Neuron (in vitro differentiated cells): ENCODE measurements around the gene CARD18.

Experiments
- H2AFZ ChIP-seq: one replicate; pipeline ENCODE4 v1.6.1; 2013; ENCODE audit warnings: low read depth, mild to moderate bottlenecking, inconsistent platforms, low read length, moderate library complexity
- H3K27me3 ChIP-seq: one replicate; pipeline ENCODE4 v1.6.1; 2013; ENCODE audit warnings: low read length; ENCODE audit not compliant: insufficient read depth
- H3K36me3 ChIP-seq: one replicate; pipeline ENCODE4 v1.6.1; 2013; ENCODE audit warnings: low read length; ENCODE audit not compliant: insufficient read depth
- H3K4me1 ChIP-seq: one replicate; pipeline ENCODE4 v1.6.1; 2013; ENCODE audit warnings: low read length; ENCODE audit not compliant: insufficient read depth
- H3K4me3 ChIP-seq: 2 replicates; pipeline ENCODE4 v1.5.1; 2013; ENCODE audit warnings: mild to moderate bottlenecking, low read length, moderate library complexity
- H3K9me3 ChIP-seq: one replicate; pipeline ENCODE4 v1.6.1; 2013; ENCODE audit warnings: low read length

CARD18 gene, protein sequence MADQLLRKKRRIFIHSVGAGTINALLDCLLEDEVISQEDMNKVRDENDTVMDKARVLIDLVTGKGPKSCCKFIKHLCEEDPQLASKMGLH

DNA sequence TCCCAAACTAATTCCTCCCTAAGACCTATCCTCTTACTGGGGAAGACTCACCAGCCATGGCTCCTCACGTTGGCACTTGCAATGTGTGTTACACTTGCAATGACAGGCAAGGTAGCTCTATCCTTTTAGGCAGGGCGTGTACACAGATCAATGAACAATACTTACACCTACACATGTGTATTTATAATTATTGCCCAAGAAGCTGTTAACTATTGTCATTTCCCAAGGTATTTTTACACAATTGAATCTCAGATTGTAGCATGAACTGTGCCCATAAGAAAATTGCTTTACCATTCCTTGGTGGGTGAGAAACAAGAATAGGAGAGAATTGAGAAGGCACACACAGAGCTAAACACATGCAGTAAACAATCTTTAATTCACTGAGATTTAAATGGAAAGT lies at the start of gene CARD18:
Gene CARD18 (minus strand): TSS at position 101 of the 400 bp plus-strand sequence. CDS start 43 bp downstream, at position 58.
- no peak within 1 kb of the TSS for H2AFZ ChIP-seq

DNA sequence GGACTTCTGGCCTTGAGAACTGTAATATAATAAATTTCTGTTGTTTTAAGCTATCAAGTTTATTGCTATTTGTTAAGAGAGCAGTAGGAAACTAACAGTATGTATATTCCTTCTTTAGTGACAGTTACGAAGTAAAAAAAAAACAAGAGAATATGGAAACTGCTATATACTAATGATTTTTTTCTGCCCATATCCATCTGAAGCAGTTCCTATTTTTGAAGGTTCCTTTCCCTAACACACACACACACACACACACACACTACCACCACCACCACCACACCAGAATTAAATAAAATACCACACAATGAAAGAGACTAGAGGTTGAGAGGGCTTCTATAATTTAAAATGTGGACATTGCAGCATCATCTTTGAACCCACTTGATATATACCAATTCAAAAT lies 44.4 kb upstream of the CARD18 start:
- no peaks in the 10 kb centered on the region for H3K4me1 ChIP-seq
- no peak overlapping the region for H3K4me3 ChIP-seq
- no peaks in the 10 kb centered on the region for H3K27me3 ChIP-seq
- H3K36me3 ChIP-seq, result no peaks in the 10 kb centered on the region
- H3K9me3 ChIP-seq, result no peaks in the 10 kb centered on the region
- no peak overlapping the region for H2AFZ ChIP-seq

More for the DNA sequence above, at the start of gene CARD18:
- Histone ChIP-seq H3K9me3 (no peaks in the 10 kb centered on the region), H3K36me3 (no peaks in the 10 kb centered on the region), H3K4me3 (no peak within 1 kb of the TSS), H3K27me3 (no peaks in the 10 kb centered on the region), H3K4me1 (no peaks in the 10 kb centered on the region)

DNA sequence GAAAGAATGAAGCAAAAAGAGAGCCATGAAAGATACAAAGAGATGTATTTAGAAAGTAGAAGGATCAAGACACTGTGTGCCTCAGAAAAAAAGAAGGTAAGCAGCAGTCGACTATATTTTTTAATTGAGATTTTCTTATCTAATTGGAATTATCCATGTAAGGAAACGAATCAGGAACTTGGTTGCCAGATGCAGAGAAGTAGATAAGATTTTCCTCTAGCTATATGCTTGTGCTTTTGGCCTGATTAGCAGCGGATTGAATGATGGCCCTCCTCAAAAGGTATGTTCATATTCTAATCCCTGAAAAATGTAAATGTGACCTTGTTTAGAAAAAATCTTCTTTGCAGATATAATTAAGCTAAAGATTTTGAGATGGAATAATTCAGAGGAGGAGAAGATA lies 43.9 kb upstream of the CARD18 start:
- Histone ChIP-seq H3K36me3 (no peaks in the 10 kb centered on the region), H3K9me3 (no peaks in the 10 kb centered on the region), H3K4me3 (no peak overlapping the region), H3K4me1 (no peaks in the 10 kb centered on the region), H3K27me3 (no peaks in the 10 kb centered on the region), H2AFZ (no peak overlapping the region)

DNA sequence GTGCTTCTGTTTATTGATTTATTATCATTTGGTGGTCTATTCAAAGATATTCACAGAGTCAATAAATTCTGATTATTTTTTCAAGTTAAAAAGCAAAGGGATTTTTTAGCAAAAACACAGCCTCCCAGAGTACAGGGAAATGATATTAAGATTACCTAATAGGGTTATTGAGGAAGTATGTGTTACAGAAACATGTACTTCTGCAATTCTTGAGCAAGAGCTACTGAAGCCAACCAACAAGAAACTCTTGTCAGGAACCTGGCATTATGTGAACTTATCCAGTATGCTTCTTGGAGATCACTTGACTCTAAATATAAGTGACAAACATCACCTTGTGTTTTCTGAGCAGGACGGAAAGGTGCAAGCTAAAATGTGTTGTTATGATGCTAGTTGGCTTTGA lies 42.0 kb upstream of the CARD18 start:
- no peaks in the 10 kb centered on the region for H3K9me3 ChIP-seq
- no peaks in the 10 kb centered on the region for H3K4me1 ChIP-seq
- H2AFZ ChIP-seq, result no peak overlapping the region

DNA sequence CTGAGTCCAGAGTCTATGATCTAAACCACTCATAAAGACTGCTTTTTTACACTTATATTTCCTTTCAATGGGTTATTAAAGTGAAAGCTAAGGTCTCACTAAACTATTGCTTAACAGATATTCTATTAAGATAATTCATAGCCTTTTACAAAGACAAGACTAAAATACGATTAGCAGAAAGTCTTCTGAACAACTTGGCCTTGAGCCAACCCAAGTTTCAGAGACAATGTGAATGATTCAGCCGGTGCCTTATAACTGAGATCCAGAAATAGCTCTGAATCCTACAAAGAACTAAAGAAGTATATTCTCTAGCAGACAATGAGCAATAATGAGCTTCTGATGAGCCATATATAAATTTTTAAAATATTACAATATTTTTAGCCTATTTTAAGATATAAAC lies 41.5 kb upstream of the CARD18 start:
- Histone ChIP-seq H3K4me3 (no peak overlapping the region), H3K36me3 (no peaks in the 10 kb centered on the region), H2AFZ (no peak overlapping the region), H3K4me1 (no peaks in the 10 kb centered on the region), H3K9me3 (no peaks in the 10 kb centered on the region), H3K27me3 (no peaks in the 10 kb centered on the region)

More for the DNA sequence above, 42.0 kb upstream of the CARD18 start:
- no peaks in the 10 kb centered on the region for H3K36me3 ChIP-seq
- no peaks in the 10 kb centered on the region for H3K27me3 ChIP-seq
- H3K4me3 ChIP-seq, result no peak overlapping the region

DNA sequence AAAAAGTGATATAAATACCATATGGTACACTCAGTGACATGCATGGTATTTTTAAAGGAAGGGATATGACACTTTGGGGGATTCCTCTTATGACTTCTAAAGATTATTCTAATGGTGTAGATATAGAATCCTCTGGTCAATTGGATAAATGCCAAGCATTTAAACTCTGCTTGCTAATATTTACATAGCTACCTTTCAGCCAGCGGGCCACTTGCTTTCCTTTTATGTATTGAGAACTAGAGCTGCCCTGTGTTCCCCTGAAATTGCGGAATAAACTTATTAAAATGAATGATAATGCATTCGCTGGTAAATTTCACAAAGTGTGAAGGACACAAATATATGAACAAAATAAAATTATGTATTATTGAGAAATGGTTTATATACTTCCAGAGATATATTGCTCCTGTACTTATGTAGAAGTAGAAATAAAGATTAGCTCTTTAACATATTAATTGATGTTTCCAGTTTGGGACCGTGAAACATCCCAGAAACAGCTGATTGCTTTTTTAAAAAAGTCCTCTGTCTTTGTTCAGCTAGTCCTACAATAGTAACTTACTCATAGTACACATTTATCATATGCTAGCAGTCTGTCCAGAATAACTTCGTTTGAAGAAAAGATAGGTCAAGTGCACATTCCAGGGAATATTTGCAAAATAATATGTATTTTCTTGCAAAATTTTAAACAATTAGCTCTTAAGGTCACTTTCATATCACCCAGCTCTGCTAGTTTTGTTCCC lies 40.1 kb upstream of the CARD18 start:
- Histone ChIP-seq H3K4me1 (no peaks in the 10 kb centered on the region), H3K36me3 (no peaks in the 10 kb centered on the region), H2AFZ (no peak overlapping the region), H3K9me3 (no peaks in the 10 kb centered on the region), H3K4me3 (no peak overlapping the region), H3K27me3 (no peaks in the 10 kb centered on the region)

DNA sequence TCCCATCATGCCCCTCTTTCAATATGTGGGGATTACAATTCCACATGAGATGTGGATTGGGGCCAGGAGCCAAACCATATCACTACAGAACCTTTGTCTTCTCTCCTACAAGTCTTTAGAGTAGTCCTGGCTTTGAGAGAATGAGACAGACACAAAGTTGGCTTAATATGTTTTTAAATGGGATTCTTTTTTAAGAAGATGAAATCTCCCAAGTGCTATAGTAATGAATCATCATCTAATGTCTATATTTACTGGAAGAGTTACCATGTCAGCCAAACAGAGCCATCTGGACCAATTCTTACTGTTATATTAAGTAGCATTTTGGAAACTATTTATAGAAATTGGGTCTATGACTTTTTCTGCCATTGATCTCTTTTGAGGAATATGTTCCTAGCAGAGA lies 38.1 kb upstream of the CARD18 start:
- no peaks in the 10 kb centered on the region for H3K4me1 ChIP-seq
- H2AFZ ChIP-seq, result no peak overlapping the region
- H3K9me3 ChIP-seq, result no peaks in the 10 kb centered on the region
- H3K36me3 ChIP-seq, result no peaks in the 10 kb centered on the region
- no peaks in the 10 kb centered on the region for H3K27me3 ChIP-seq
- no peak overlapping the region for H3K4me3 ChIP-seq

DNA sequence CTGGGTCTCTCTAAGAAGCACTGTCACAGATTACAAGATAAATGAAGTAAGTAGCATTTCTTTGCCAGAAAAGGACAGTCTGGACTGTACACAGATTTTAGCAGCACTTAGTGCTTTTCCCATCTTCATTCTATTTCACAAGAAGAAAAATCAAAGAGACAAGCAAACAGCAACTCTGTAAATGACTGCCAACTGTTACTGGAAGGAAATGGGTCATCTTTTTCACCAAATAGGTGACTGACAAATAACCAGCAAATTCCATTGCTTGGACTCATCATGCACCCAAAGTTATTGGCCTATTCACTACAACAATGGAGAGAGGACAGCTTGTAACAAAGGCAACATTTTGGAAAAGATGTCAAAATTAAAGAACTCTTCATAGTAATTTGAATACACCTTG lies 28.9 kb upstream of the CARD18 start:
- Histone ChIP-seq H3K4me3 (no peak overlapping the region), H3K27me3 (no peaks in the 10 kb centered on the region), H3K36me3 (no peaks in the 10 kb centered on the region)

DNA sequence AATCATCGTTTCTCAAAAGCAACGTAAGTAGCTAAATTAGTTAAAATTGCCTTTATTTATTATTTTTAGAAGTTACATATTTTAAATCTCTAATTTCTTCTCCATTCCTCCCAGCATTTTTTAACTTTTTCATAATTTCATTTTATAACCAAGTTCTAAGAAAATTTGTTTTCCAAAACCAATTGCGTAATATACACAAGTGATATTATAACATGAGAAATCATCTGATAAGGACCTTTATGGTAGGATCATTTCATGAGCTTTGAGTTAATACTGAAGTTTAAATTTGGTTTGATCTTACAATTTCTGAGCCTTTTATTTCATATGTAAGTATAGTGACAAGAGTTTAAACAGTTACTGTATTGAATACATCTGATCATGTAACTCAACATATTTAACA lies 27.7 kb upstream of the CARD18 start:
- H3K4me3 ChIP-seq, result no peak overlapping the region
- H3K27me3 ChIP-seq, result no peaks in the 10 kb centered on the region
- no peaks in the 10 kb centered on the region for H3K4me1 ChIP-seq
- no peaks in the 10 kb centered on the region for H3K9me3 ChIP-seq
- H3K36me3 ChIP-seq, result no peaks in the 10 kb centered on the region
- H2AFZ ChIP-seq, result no peak overlapping the region

More for the DNA sequence above, 28.9 kb upstream of the CARD18 start:
- no peaks in the 10 kb centered on the region for H3K9me3 ChIP-seq
- no peak overlapping the region for H2AFZ ChIP-seq
- H3K4me1 ChIP-seq, result no peaks in the 10 kb centered on the region

DNA sequence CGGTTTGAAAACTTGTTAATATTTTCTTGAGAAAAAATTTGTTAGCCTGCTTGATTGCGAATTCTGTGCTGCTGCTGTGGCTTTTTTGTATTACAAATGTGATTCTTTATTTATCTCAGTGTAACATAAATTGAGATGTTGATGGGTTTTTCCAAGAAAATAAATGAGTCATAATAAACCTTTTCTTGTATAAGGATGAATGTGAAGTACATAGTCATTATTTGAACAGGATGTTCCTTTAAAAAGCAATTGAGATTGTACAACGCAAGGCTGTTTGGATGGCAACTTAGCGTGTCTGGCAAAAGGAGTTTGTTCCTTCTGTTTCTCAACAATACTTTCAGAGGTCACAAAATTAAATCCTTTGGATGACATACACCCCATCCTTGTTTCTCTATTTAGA lies 24.6 kb upstream of the CARD18 start:
- Histone ChIP-seq H3K4me3 (no peak overlapping the region), H3K9me3 (no peaks in the 10 kb centered on the region), H3K36me3 (no peaks in the 10 kb centered on the region), H2AFZ (no peak overlapping the region), H3K4me1 (no peaks in the 10 kb centered on the region), H3K27me3 (no peaks in the 10 kb centered on the region)

DNA sequence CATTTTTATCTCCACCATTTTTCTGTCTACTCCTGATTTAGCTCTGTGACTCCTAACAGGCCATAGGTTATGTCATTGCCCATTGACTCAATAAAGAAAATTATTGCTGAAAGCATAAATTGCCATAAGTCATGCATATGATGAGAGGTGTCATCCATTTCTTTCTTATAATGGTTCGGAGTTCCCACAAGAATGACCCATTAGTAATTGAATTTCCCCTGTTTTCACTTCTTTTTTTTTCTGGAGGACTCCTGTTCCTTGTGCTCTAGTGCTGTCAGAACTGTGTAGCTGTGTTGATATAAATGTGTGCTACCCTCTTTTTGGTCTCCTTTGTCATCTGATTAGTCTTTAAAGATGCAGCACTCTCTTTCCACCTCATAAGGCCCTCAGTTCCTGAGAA lies 22.9 kb upstream of the CARD18 start:
- H3K4me3 ChIP-seq, result no peak overlapping the region
- H2AFZ ChIP-seq, result no peak overlapping the region
- no peaks in the 10 kb centered on the region for H3K36me3 ChIP-seq
- H3K27me3 ChIP-seq, result no peaks in the 10 kb centered on the region
- no peaks in the 10 kb centered on the region for H3K4me1 ChIP-seq
- no peaks in the 10 kb centered on the region for H3K9me3 ChIP-seq

DNA sequence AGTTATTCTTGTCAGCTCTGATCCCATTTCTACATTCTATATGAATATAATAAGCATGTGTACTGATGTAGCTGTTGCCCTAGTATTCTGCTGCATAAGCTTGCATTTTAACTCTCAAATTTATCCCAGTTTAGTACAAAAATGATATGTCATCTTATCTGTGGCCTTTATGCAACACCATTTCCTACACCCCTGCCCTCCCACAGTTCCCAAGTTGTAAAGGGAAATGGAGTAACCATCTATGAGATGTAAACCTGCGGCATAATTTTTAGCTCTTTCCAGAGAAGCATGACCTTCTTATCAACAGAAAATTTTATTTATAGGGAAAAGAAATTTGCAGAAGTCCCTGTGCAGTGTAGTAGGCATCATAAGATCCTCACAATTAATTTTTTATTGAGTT lies 18.9 kb upstream of the CARD18 start:
- Histone ChIP-seq H2AFZ (no peak overlapping the region), H3K27me3 (no peaks in the 10 kb centered on the region), H3K9me3 (no peaks in the 10 kb centered on the region), H3K4me1 (no peaks in the 10 kb centered on the region), H3K4me3 (no peak overlapping the region), H3K36me3 (no peaks in the 10 kb centered on the region)

DNA sequence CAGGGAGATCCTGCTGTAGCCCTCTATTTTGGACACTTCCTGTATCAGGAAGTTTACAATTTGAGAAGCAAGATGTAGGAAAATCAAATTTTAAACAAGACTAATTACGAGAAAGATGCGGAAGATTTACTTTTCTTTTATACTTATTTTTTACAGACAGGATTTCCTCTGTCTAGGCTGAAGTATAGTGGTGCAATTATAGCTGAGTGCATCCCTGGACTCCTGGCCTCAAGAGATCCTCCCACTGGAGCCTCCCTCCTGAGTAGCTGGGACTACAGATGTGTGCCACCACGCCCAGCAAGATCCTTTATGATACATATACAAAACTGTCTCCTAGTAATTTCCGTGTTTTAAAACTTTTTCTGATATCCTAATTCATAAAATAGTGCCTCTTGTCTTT lies 17.2 kb upstream of the CARD18 start:
- H3K9me3 ChIP-seq, result no peaks in the 10 kb centered on the region
- H2AFZ ChIP-seq, result no peak overlapping the region
- H3K4me1 ChIP-seq, result no peaks in the 10 kb centered on the region
- H3K4me3 ChIP-seq, result no peak overlapping the region
- no peaks in the 10 kb centered on the region for H3K36me3 ChIP-seq
- H3K27me3 ChIP-seq, result no peaks in the 10 kb centered on the region

DNA sequence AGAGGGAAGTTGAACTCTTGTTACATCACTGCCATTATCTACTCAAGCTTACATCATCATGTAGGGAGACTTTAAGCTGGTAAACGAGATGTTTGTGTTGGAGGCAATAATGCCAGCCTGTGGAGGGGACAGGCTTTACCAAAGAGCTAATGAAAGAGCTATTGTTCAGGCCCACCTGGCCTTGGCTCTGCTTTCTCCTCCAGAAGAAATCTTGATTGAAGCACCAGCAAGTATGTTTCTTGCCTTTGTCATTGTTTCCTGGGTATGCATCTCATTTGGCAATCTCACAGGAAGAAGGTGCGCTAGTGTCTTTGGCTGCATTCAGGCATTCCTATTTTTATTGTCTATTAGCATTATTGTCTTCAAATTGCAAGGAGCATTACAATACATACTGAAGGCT lies 16.7 kb upstream of the CARD18 start:
- Histone ChIP-seq H3K4me3 (no peak overlapping the region), H2AFZ (no peak overlapping the region), H3K4me1 (no peaks in the 10 kb centered on the region), H3K36me3 (no peaks in the 10 kb centered on the region), H3K27me3 (no peaks in the 10 kb centered on the region), H3K9me3 (no peaks in the 10 kb centered on the region)
